COLO668 (cell line): ENCODE data around the gene SLC10A1.
"Not testable (repeated sequence)": the region's sequence is repeated elsewhere in the genome, so short reads cannot be mapped to it uniquely, and the experiment has no call there.

ENCODE experiments used
- DNase-seq: peaks from one replicate; lab custom pipeline; 2025; ENCODE audit not compliant: unreplicated experiment; lab: John Stamatoyannopoulos, UW

SLC10A1 gene

GRCh38 chr14:69770559-69770958 lies 26.5 kb downstream of the SLC10A1 start:
- DNase-seq: no peak

GRCh38 chr14:69769623-69770022 lies 27.4 kb downstream of the SLC10A1 start:
- no peak for DNase-seq

GRCh38 chr14:69768873-69769272 lies 28.2 kb downstream of the SLC10A1 start:
- DNase-seq: no peak

GRCh38 chr14:69767369-69767999 lies 29.6 kb downstream of the SLC10A1 start:
- peak; percentile 98 for DNase-seq

- peak; percentile 98 for DNase-seq
Observed at GRCh38 chr14:69766984-69767368, 30.1 kb downstream of the SLC10A1 start, which contains the start of gene SRSF5. SRSF5 (plus strand) TSS chr14:69767142; CDS start chr14:69768157, 1,015 bp downstream.

- no peak for DNase-seq
Observed at GRCh38 chr14:69763761-69764510, 33.1 kb downstream of the SLC10A1 start.

- DNase-seq: no peak
Observed at GRCh38 chr14:69760810-69761209, 36.2 kb downstream of the SLC10A1 start.

GRCh38 chr14:69756298-69756697 lies 40.7 kb downstream of the SLC10A1 start:
- no peak for DNase-seq

GRCh38 chr14:69755784-69756183 lies 41.3 kb downstream of the SLC10A1 start:
- no peak for DNase-seq

GRCh38 chr14:69755296-69755695 lies 41.7 kb downstream of the SLC10A1 start:
- no peak for DNase-seq

GRCh38 chr14:69754487-69754886 lies 42.6 kb downstream of the SLC10A1 start:
- DNase-seq: no peak

GRCh38 chr14:69753860-69754259 lies 43.2 kb downstream of the SLC10A1 start:
- no peak for DNase-seq

GRCh38 chr14:69752773-69753172 lies 44.3 kb downstream of the SLC10A1 start:
- DNase-seq: no peak

- no peak for DNase-seq
Observed at GRCh38 chr14:69750495-69750894, 46.5 kb downstream of the SLC10A1 start.

GRCh38 chr14:69749956-69750355 lies 47.1 kb downstream of the SLC10A1 start:
- DNase-seq: no peak

GRCh38 chr14:69741055-69741454 lies 56.0 kb downstream of the SLC10A1 start:
- DNase-seq: no peak

- not testable (repeated sequence) for DNase-seq
Observed at GRCh38 chr14:69736405-69736804, 60.6 kb downstream of the SLC10A1 start.

GRCh38 chr14:69731919-69732598 lies 65.0 kb downstream of the SLC10A1 start:
- not testable (repeated sequence) for DNase-seq

- no peak for DNase-seq
Observed at GRCh38 chr14:69727860-69728259, 69.2 kb downstream of the SLC10A1 start.

GRCh38 chr14:69726761-69727511 lies 70.1 kb downstream of the SLC10A1 start:
- peak; percentile 85 for DNase-seq
